H9 (cell line): ENCODE measurements around the gene KLHL1. TPM values are rescaled to one million over a fixed set of nuclear protein-coding genes. Genes with fewer than 3 reads are reported as not detected.

Experiments used
- DNase-seq: peaks from one replicate; pipeline ENCODE4 v3.0.0-alpha.2; 2017
- H2AFZ ChIP-seq: one replicate; pipeline ENCODE4 v1.6.1; 2013; ENCODE audit warnings: mild to moderate bottlenecking, low read length, control low read depth, moderate library complexity
- H2AK5ac ChIP-seq: 2 replicates; pipeline ENCODE4 v1.6.1; 2013; ENCODE audit warnings: low read length, control low read depth, mixed read lengths; ENCODE audit not compliant: insufficient read length
- H2BK120ac ChIP-seq: one replicate; pipeline ENCODE4 v1.6.1; 2013; ENCODE audit warnings: low read depth, mild to moderate bottlenecking, low read length, control low read depth, inconsistent platforms; ENCODE audit not compliant: poor library complexity, severe bottlenecking
- H2BK12ac ChIP-seq: 2 replicates; pipeline ENCODE4 v1.6.1; 2013; ENCODE audit warnings: low read length, control low read depth, mixed read lengths, low read depth; ENCODE audit not compliant: insufficient read length
- H2BK15ac ChIP-seq: 2 replicates; pipeline ENCODE4 v1.6.1; 2013; ENCODE audit warnings: low read depth, low read length, control low read depth
- H2BK20ac ChIP-seq: one replicate; pipeline ENCODE4 v1.6.1; 2013; ENCODE audit warnings: low read depth, mild to moderate bottlenecking, low read length, control low read depth, inconsistent platforms; ENCODE audit not compliant: poor library complexity, severe bottlenecking
- H2BK5ac ChIP-seq: 2 replicates; pipeline ENCODE4 v1.6.1; 2013; ENCODE audit warnings: low read length, control low read depth, mixed read lengths; ENCODE audit not compliant: insufficient read length
- H3K14ac ChIP-seq: 2 replicates; pipeline ENCODE4 v1.6.1; 2013; ENCODE audit warnings: low read length, control low read depth; ENCODE audit not compliant: insufficient read depth
- H3K18ac ChIP-seq: 2 replicates; pipeline ENCODE4 v1.6.1; 2013; ENCODE audit warnings: low read depth, mild to moderate bottlenecking, mixed read lengths, low read length, control low read depth; ENCODE audit not compliant: insufficient read length
- H3K23ac ChIP-seq: 2 replicates; pipeline ENCODE4 v1.6.1; 2013; ENCODE audit warnings: low read length, control low read depth, mixed read lengths, low read depth; ENCODE audit not compliant: insufficient read length
- H3K23me2 ChIP-seq: 2 replicates; pipeline ENCODE4 v1.6.1; 2013; ENCODE audit warnings: low read depth, mild to moderate bottlenecking, mixed read lengths, low read length, control low read depth; ENCODE audit not compliant: insufficient read length, poor library complexity, severe bottlenecking
- H3K27ac ChIP-seq: 2 replicates; pipeline ENCODE4 v1.5.1; 2013; ENCODE audit warnings: low read length, control low read depth, mixed read lengths, low read depth; ENCODE audit not compliant: insufficient read length
- H3K27me3 ChIP-seq: 2 replicates; pipeline ENCODE4 v1.6.1; 2013; ENCODE audit warnings: low read length, control low read depth, inconsistent platforms; ENCODE audit not compliant: insufficient read depth
- H3K4ac ChIP-seq: 2 replicates; pipeline ENCODE4 v1.6.1; 2013; ENCODE audit warnings: low read depth, mild to moderate bottlenecking, control low read depth, inconsistent platforms, low read length, moderate library complexity
- H3K4me1 ChIP-seq: 2 replicates; pipeline ENCODE4 v1.6.1; 2013; ENCODE audit warnings: low read length, control low read depth, inconsistent platforms; ENCODE audit not compliant: insufficient read depth
- H3K4me2 ChIP-seq: 2 replicates; pipeline ENCODE4 v1.6.1; 2013; ENCODE audit warnings: low read length, control low read depth, mixed read lengths; ENCODE audit not compliant: insufficient read length, insufficient read depth
- H3K56ac ChIP-seq: 2 replicates; pipeline ENCODE4 v1.6.1; 2013; ENCODE audit warnings: low read depth, mild to moderate bottlenecking, mixed read lengths, low read length, control low read depth; ENCODE audit not compliant: insufficient read length
- H3K79me1 ChIP-seq: 2 replicates; pipeline ENCODE4 v1.6.1; 2013; ENCODE audit warnings: low read depth, mild to moderate bottlenecking, moderate library complexity, low read length, control low read depth, inconsistent platforms; ENCODE audit not compliant: insufficient read depth, poor library complexity, severe bottlenecking
- H3K79me2 ChIP-seq: 2 replicates; pipeline ENCODE4 v1.6.1; 2013; ENCODE audit warnings: low read length, control low read depth, inconsistent platforms; ENCODE audit not compliant: insufficient read depth
- H3K9ac ChIP-seq: 2 replicates; pipeline ENCODE4 v1.6.1; 2013; ENCODE audit warnings: low read length, control low read depth, mixed read lengths; ENCODE audit not compliant: insufficient read length; ENCODE audit errors: extremely low read depth
- H3K9me3 ChIP-seq: one replicate; pipeline ENCODE4 v1.6.1; 2013; ENCODE audit warnings: low read depth, low read length, inconsistent platforms; ENCODE audit not compliant: control insufficient read depth
- H3T11ph ChIP-seq: one replicate; pipeline ENCODE4 v1.6.1; 2013; ENCODE audit warnings: mild to moderate bottlenecking, low read length, control low read depth, inconsistent platforms
- H4K20me1 ChIP-seq: one replicate; pipeline ENCODE4 v1.6.1; 2013; ENCODE audit not compliant: control insufficient read depth, insufficient read length, insufficient read depth
- H4K5ac ChIP-seq: 2 replicates; pipeline ENCODE4 v1.6.1; 2013; ENCODE audit warnings: low read depth, mild to moderate bottlenecking, mixed read lengths, low read length, control low read depth; ENCODE audit not compliant: insufficient read length
- H4K8ac ChIP-seq: replicated peaks from 2 replicates; pipeline ENCODE4 v1.6.1; 2013; ENCODE audit warnings: low read length, control low read depth, mixed read lengths, low read depth; ENCODE audit not compliant: insufficient read length
- H4K91ac ChIP-seq: 2 replicates; pipeline ENCODE4 v1.6.1; 2013; ENCODE audit warnings: low read depth, mild to moderate bottlenecking, moderate library complexity, mixed read lengths, low read length, control low read depth; ENCODE audit not compliant: insufficient read length
- H3K27ac Mint-ChIP-seq, 3 experiments: 2 replicates in 2 of 3; 3 replicates in 1 of 3; pipeline ENCODE4 v1.8.0; 2020 to 2021; ENCODE audit warnings: mixed read lengths in 3 of 3, mild to moderate bottlenecking in 1 of 3, moderate library complexity in 1 of 3
- H3K27me3 Mint-ChIP-seq: 2 replicates; pipeline ENCODE4 v1.8.0; 2021; ENCODE audit warnings: low read depth, mild to moderate bottlenecking, moderate library complexity, mixed read lengths
- H3K36me3 Mint-ChIP-seq, 3 experiments: 2 replicates in 2 of 3; 3 replicates in 1 of 3; pipeline ENCODE4 v1.8.0; 2020 to 2021; ENCODE audit warnings: low read depth in 3 of 3, mixed read lengths in 3 of 3; ENCODE audit not compliant: insufficient read depth in 1 of 3
- H3K4me1 Mint-ChIP-seq, 2 experiments: 2 replicates each; pipeline ENCODE4 v1.8.0; 2020; ENCODE audit warnings: mixed read lengths in 2 of 2
- H3K4me3 Mint-ChIP-seq, 2 experiments: 2 replicates in 1 of 2; 3 replicates in 1 of 2; pipeline ENCODE4 v1.8.0; 2020 to 2021; ENCODE audit warnings: mild to moderate bottlenecking in 2 of 2, mixed read lengths in 2 of 2, moderate library complexity in 1 of 2
- H3K9me3 Mint-ChIP-seq, 2 experiments: 2 replicates in 1 of 2; 3 replicates in 1 of 2; pipeline ENCODE4 v1.8.0; 2020; ENCODE audit warnings: mild to moderate bottlenecking in 2 of 2, mixed read lengths in 2 of 2, moderate library complexity in 1 of 2
- WGBS: extraction: QIAGEN DNeasy Blood & Tissue Kit; methylation state at CpG from one replicate; pipeline ENCODE4 v1.1.7; 2013; ENCODE audit warnings: missing lambda C conversion rate, low lambda C conversion rate, mixed read lengths; ENCODE audit not compliant: insufficient read length; ENCODE audit errors: extremely low coverage; 5-methylcytosine and 5-hydroxymethylcytosine counted together
- total RNA-seq: library from RNA; stranded (reverse); gene quantifications from 2 replicates; pipeline ENCODE4 v1.2.1, GENCODE V29; 2021
- TF ChIP-seq, protein P1 (sequence below): fragments of 200-600 bp; sonication (generic); conservative IDR thresholded peaks from 3 replicates; pipeline ENCODE4 v1.8.0; 2021; ENCODE audit warnings: antibody characterized with exemption, mild to moderate bottlenecking

KLHL1 gene
- total RNA-seq, 1 experiment from 2014 or later = not detected

- H4K91ac ChIP-seq = no peak overlapping the region
- no peak overlapping the region for H3K23ac ChIP-seq
- H2BK5ac ChIP-seq = no peak overlapping the region
- H3K27me3 ChIP-seq = no peaks in the 10 kb centered on the region
- TF ChIP-seq, protein P1, sequence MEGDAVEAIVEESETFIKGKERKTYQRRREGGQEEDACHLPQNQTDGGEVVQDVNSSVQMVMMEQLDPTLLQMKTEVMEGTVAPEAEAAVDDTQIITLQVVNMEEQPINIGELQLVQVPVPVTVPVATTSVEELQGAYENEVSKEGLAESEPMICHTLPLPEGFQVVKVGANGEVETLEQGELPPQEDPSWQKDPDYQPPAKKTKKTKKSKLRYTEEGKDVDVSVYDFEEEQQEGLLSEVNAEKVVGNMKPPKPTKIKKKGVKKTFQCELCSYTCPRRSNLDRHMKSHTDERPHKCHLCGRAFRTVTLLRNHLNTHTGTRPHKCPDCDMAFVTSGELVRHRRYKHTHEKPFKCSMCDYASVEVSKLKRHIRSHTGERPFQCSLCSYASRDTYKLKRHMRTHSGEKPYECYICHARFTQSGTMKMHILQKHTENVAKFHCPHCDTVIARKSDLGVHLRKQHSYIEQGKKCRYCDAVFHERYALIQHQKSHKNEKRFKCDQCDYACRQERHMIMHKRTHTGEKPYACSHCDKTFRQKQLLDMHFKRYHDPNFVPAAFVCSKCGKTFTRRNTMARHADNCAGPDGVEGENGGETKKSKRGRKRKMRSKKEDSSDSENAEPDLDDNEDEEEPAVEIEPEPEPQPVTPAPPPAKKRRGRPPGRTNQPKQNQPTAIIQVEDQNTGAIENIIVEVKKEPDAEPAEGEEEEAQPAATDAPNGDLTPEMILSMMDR = no peak
- H2BK20ac ChIP-seq = no peak overlapping the region
- H2AFZ ChIP-seq = no peak overlapping the region
- no peak overlapping the region for H3T11ph ChIP-seq
- no peaks in the 10 kb centered on the region for H3K79me1 ChIP-seq
- H3K56ac ChIP-seq = no peak overlapping the region
- H3K79me2 ChIP-seq = no peaks in the 10 kb centered on the region
- no peaks in the 10 kb centered on the region for H3K9me3 ChIP-seq
- Mint-ChIP-seq H3K27ac (no peak overlapping the region), H3K4me3 (no peak overlapping the region), H3K4me1 (no peaks in the 10 kb centered on the region), H3K9me3 (no peaks in the 10 kb centered on the region), H3K36me3 (no peaks in the 10 kb centered on the region; a peak in 1 of 7 replicates), H3K27me3 (no peaks in the 10 kb centered on the region)
- no peak overlapping the region for H3K4me2 ChIP-seq
- no peak overlapping the region for H3K14ac ChIP-seq
- no peak overlapping the region for H2BK12ac ChIP-seq
- no peak overlapping the region for H3K4ac ChIP-seq
- WGBS = no CpG with 5 or more reads among the region's 2 CpGs
- no peak overlapping the region for H3K9ac ChIP-seq
- H3K4me1 ChIP-seq = no peaks in the 10 kb centered on the region
- H4K20me1 ChIP-seq = no peaks in the 10 kb centered on the region
- H2AK5ac ChIP-seq = no peak overlapping the region
- H2BK120ac ChIP-seq = no peak overlapping the region
- DNase-seq = no peak
- no peak overlapping the region for H2BK15ac ChIP-seq
- H4K5ac ChIP-seq = no peak overlapping the region
- no peak overlapping the region for H3K18ac ChIP-seq
- no peak overlapping the region for H4K8ac ChIP-seq
- H3K23me2 ChIP-seq = no peaks in the 10 kb centered on the region
- H3K27ac ChIP-seq = no peak overlapping the region
These were observed 353.2 kb downstream of the KLHL1 start for GRCh38 chr13:69755101-69755500.
